HFF-Myc (cell line): ENCODE data around the gene DNAJC5.

ENCODE experiments used
- DNase-seq: peaks from one replicate; pipeline ENCODE4 v3.0.0-alpha.2; 2011; ENCODE audit warnings: low read depth; ENCODE audit errors: extremely low read depth
- H3K4me3 ChIP-seq: replicated peaks from 2 replicates; pipeline ENCODE4 v1.5.1; 2011; ENCODE audit warnings: low read depth, mild to moderate bottlenecking, control low read depth, low read length
- TF ChIP-seq, protein P1 (sequence below): IDR thresholded peaks from 2 replicates; pipeline ENCODE4 v1.5.1; 2012; ENCODE audit warnings: mild to moderate bottlenecking, low read depth, low read length, control low read depth; ENCODE audit errors: missing control alignments

DNAJC5 gene

GRCh38 chr20:63931735-63932134 lies 36.8 kb downstream of the DNAJC5 start:
- H3K4me3 ChIP-seq = no peak overlapping the region
- TF ChIP-seq, protein P1, sequence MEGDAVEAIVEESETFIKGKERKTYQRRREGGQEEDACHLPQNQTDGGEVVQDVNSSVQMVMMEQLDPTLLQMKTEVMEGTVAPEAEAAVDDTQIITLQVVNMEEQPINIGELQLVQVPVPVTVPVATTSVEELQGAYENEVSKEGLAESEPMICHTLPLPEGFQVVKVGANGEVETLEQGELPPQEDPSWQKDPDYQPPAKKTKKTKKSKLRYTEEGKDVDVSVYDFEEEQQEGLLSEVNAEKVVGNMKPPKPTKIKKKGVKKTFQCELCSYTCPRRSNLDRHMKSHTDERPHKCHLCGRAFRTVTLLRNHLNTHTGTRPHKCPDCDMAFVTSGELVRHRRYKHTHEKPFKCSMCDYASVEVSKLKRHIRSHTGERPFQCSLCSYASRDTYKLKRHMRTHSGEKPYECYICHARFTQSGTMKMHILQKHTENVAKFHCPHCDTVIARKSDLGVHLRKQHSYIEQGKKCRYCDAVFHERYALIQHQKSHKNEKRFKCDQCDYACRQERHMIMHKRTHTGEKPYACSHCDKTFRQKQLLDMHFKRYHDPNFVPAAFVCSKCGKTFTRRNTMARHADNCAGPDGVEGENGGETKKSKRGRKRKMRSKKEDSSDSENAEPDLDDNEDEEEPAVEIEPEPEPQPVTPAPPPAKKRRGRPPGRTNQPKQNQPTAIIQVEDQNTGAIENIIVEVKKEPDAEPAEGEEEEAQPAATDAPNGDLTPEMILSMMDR = no peak
- no peak for DNase-seq

DNA sequence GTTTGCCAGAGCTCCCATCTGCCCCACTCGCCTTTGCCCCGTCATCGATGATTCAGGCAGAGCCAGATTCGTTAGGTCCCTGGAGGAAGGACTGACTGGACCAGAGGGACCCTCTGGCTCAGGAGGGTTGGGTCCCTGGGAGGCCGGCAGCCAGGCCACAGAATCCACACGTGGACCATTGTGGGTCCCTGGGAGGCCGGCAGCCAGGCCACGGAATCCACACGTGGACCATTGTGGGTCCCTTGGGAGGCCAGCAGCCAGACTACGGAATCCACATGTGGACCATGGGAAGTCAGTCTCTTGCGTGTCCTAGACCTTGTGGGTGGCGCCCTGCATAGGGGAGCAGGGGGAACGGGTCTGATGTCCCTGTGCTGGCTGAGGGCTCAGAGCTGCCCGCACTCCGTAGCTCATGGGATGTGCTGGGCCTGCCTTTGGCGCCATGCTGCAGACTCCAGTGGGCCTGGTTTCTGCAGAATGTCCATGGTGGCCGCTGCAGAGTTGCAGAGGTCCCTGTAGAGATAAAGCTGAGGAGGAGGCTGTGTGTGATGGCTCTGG lies 37.8 kb downstream of the DNAJC5 start:
- no peak overlapping the region for H3K4me3 ChIP-seq
- DNase-seq = no peak
- TF ChIP-seq, protein P1 = no peak

- no peak overlapping the region for H3K4me3 ChIP-seq
- TF ChIP-seq, protein P1 = no peak
- DNase-seq = no peak
Observed at GRCh38 chr20:63933646-63934045, 38.7 kb downstream of the DNAJC5 start.

DNA sequence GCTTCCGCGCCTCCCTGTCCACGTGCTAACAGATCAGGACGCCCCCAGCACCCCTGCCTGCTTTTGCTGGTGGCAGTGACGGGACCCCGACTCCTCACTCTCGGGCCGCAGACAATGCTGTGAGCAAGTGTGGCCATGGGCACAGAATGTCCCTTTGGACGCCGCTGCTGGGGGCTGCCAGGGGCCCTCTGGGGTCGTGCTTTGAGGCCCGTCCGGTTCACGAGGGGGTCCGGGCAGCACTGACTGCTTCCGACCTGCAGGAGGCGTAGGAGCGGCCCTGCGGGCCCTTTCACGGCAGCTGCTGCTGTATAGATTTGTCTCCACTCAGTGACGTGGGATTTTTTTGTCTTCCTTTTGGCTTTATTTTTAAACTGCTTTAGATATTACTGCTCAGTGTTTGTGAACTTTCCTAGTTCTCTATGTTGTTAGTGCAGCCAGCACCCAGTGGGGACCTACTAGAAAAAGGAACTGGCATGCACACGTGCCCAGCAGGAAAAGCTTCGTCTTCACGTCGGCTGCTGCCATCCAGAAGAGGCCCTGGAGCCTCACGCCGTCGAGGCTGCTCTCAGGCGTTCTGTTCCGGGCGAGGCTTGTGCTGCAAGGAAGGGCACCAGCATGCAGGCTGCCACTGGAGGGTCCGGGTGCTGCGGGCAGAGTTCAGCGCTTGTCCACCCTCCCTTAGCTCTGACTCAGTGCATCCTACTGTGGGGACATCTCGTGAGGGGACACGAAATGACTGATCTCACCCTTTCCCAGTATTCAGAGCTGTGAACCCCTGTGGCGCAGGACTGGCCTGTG lies 39.5 kb downstream of the DNAJC5 start:
- DNase-seq = no peak

GRCh38 chr20:63935447-63935846 lies 40.5 kb downstream of the DNAJC5 start:
- no peak for DNase-seq

More for the DNA sequence above, 39.5 kb downstream of the DNAJC5 start:
- no peak overlapping the region for H3K4me3 ChIP-seq
- TF ChIP-seq, protein P1 = peak; percentile 36

DNA sequence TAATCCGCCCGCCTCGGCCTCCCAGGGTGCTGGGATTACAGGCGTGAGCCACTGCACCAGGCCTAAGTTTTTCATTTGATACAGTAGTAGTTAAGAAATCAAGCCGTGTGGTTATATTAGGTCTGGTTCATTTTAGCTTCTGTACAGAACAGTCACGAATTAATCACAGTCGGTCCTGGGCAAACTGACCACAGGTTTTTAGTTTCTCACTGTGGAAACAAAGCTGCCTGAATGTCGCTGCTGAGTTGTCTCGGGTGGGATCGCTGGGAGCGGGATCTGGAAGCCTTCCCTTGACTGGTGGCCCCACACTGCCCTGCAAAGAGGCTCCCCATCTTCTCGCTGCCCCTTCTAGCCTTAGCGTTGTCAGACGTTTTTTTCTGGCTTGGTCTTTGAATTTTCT lies 42.7 kb downstream of the DNAJC5 start:
- TF ChIP-seq, protein P1 = no peak
- no peak overlapping the region for H3K4me3 ChIP-seq
- no peak for DNase-seq

More at GRCh38 chr20:63935447-63935846, 40.5 kb downstream of the DNAJC5 start:
- no peak overlapping the region for H3K4me3 ChIP-seq
- TF ChIP-seq, protein P1 = no peak
